Measurements from ENCODE around the gene DRC7. TPM values are rescaled to one million over a fixed set of nuclear protein-coding genes. Genes with fewer than 3 reads are reported as not detected.

Gene DRC7
- total RNA-seq, result not detected

- peak within 1 kb of the TSS in 1 of 4 donors; percentile 32 for H3K4me3 ChIP-seq
- peak in 2 of 3 donors; percentile 36 to 62 for DNase-seq
- no peaks in the 10 kb centered on the region for H3K27me3 ChIP-seq
- TF ChIP-seq CTCF (IDR thresholded peaks at IDR 0.05), result no peak
- no peak for TF ChIP-seq POLR2A (IDR thresholded peaks at IDR 0.05)
- H3K9me3 ChIP-seq, result no peaks in the 10 kb centered on the region
- peaks cover 0 to 4% (median 0%) of the 10 kb centered on the region in 4 donors for H3K4me1 ChIP-seq
- no peak within 1 kb of the TSS for H3K27ac ChIP-seq
- no peaks in the 10 kb centered on the region for H3K36me3 ChIP-seq
These were observed at the start of gene DRC7 for GRCh38 chr16:57694725-57695679. Gene DRC7 (plus strand): TSS chr16:57694806. CDS start chr16:57697950, 3,144 bp downstream.

- no peak for TF ChIP-seq CTCF (IDR thresholded peaks at IDR 0.05)
- no peak for TF ChIP-seq POLR2A (IDR thresholded peaks at IDR 0.05)
- Histone ChIP-seq H3K9me3 (no peaks in the 10 kb centered on the region), H3K36me3 (no peaks in the 10 kb centered on the region), H3K27ac (peak overlapping the region in 1 of 4 donors; percentile 12), H3K27me3 (no peaks in the 10 kb centered on the region), H3K4me3 (no peak overlapping the region), H3K4me1 (peaks cover 0 to 5% (median 3%) of the 10 kb centered on the region in 4 donors)
- no peak for DNase-seq
These were observed 49.4 kb upstream of the DRC7 start for GRCh38 chr16:57645169-57645568.

- Histone ChIP-seq H3K36me3 (no peaks in the 10 kb centered on the region), H3K27me3 (no peaks in the 10 kb centered on the region), H3K27ac (peak overlapping the region in 2 of 4 donors; percentile 54 to 59), H3K9me3 (no peaks in the 10 kb centered on the region), H3K4me3 (no peak overlapping the region), H3K4me1 (peaks cover 0 to 5% (median 3%) of the 10 kb centered on the region in 4 donors)
- no peak for DNase-seq
- TF ChIP-seq POLR2A (IDR thresholded peaks at IDR 0.05), result no peak
- TF ChIP-seq CTCF (IDR thresholded peaks at IDR 0.05), result no peak
These were observed 48.8 kb upstream of the DRC7 start for GRCh38 chr16:57645691-57646387.

- Histone ChIP-seq H3K9me3 (no peaks in the 10 kb centered on the region), H3K27ac (peak overlapping the region in 2 of 4 donors; percentile 54 to 59), H3K36me3 (peaks cover 0 to 3% (median 0%) of the 10 kb centered on the region in 3 donors), H3K4me3 (no peak overlapping the region), H3K27me3 (no peaks in the 10 kb centered on the region), H3K4me1 (peaks cover 0 to 5% (median 3%) of the 10 kb centered on the region in 4 donors)
- DNase-seq, result no peak
- TF ChIP-seq CTCF (IDR thresholded peaks at IDR 0.05), result no peak
- no peak for TF ChIP-seq POLR2A (IDR thresholded peaks at IDR 0.05)
These were observed 48.1 kb upstream of the DRC7 start for GRCh38 chr16:57646388-57647039.

GRCh38 chr16:57647136-57647875 lies 47.3 kb upstream of the DRC7 start:
- H3K36me3 ChIP-seq, result peaks cover 0 to 4% (median 0%) of the 10 kb centered on the region in 3 donors
- peak overlapping the region in 3 of 4 donors; percentile 42 to 59 (median 54) for H3K27ac ChIP-seq
- H3K4me1 ChIP-seq, result peaks cover 0 to 5% (median 3%) of the 10 kb centered on the region in 4 donors
- H3K9me3 ChIP-seq, result no peaks in the 10 kb centered on the region
- H3K4me3 ChIP-seq, result no peak overlapping the region
- no peaks in the 10 kb centered on the region for H3K27me3 ChIP-seq
- no peak for DNase-seq
- TF ChIP-seq POLR2A (IDR thresholded peaks at IDR 0.05) (no peak), CTCF (IDR thresholded peaks at IDR 0.05) (no peak)

All from Peyer's patch (tissue), 4 donors.